Measurements from ENCODE around the gene ZFYVE28. TPM values are rescaled to one million over a fixed set of nuclear protein-coding genes. Genes with fewer than 3 reads are reported as not detected.

Gene ZFYVE28
- total RNA-seq, 6 donors from 2014 or later = 10.8 to 51.3 (median 15.2) TPM

- DNase-seq (peak; percentile 8 to 62), ATAC-seq (ENCODE audit: low FRiP score in 2 of 2) (no peak)
- no peaks in the 10 kb centered on the region for H3K27me3 ChIP-seq
- no peak overlapping the region for H3K4me3 ChIP-seq
- no peak overlapping the region for H3K27ac ChIP-seq
- H3K9me3 ChIP-seq = no peaks in the 10 kb centered on the region
- H3K4me1 ChIP-seq = peaks cover 0 to 5% (median 0%) of the 10 kb centered on the region in 4 donors
- TF ChIP-seq CTCF (IDR thresholded peaks at IDR 0.05) (no peak), EP300 (IDR thresholded peaks at IDR 0.05) (no peak), POLR2A (IDR thresholded peaks at IDR 0.05) (no peak), POLR2AphosphoS5 (IDR thresholded peaks at IDR 0.05) (no peak)
- WGBS, 2 donors = 87 to 90% methylated on average over 5 to 14 of the region's 14 CpGs
- H3K36me3 ChIP-seq = no peaks in the 10 kb centered on the region
Measured at GRCh38 chr4:2289311-2289954, 129.0 kb downstream of the ZFYVE28 start.

DNA sequence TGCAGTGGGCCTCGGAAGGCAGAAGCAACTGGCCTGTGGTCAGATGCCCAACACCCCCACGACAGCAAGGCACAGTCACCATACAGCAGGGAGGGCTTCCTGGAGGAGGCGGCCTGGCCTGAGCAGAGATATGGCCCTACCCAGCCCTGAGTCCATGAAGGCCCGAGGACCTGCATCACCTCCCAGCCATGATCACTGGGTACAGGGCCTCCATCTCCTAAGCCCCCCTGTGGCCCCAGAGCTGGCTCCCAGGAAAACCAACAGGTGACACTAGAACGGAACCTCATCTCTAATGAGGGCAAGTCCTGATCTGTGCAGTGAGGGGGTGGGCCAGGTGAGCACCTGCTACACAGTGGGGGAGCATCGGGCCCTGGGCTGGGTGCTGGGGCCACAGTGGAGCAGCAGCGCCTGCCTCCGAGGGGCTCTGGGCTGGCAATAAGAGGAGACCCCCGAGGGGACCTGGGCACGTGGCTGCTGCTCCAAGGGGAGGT, 130.3 kb downstream of the ZFYVE28 start:
- peaks cover 0 to 5% (median 0%) of the 10 kb centered on the region in 4 donors for H3K4me1 ChIP-seq
- H3K9me3 ChIP-seq = no peaks in the 10 kb centered on the region
- ATAC-seq (ENCODE audit: low FRiP score in 2 of 2) = peak in 1 of 2 donors; percentile 1
- H3K27me3 ChIP-seq = no peaks in the 10 kb centered on the region
- H3K27ac ChIP-seq = no peak overlapping the region
- H3K4me3 ChIP-seq = no peak overlapping the region
- TF ChIP-seq POLR2A (IDR thresholded peaks at IDR 0.05) (no peak), POLR2AphosphoS5 (IDR thresholded peaks at IDR 0.05) (no peak), EP300 (IDR thresholded peaks at IDR 0.05) (no peak), CTCF (IDR thresholded peaks at IDR 0.05) (no peak)
- H3K36me3 ChIP-seq = no peaks in the 10 kb centered on the region
- 95% methylated on average over 7 of the region's 10 CpGs; no CpG with 5 or more reads in 1 of the 2 donors for WGBS, 2 donors
- DNase-seq = peak in 1 of 2 donors; percentile 52

DNA sequence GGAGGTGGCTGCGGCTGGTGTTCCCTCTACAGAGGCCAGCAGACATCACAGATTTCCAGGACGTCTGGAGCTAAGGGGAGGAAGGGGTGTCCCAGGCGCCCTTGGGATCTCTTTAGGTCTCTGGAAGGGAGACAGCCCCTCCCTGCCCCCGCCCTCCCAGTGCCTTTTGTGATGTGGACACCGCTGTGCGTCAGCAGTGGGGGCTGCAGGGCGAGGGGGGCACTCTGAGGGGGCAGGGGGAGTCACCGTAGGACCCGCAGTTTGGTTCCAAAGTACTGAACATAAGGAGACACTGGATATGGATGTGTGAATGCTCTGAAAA, 130.9 kb downstream of the ZFYVE28 start:
- WGBS, 2 donors = 90 to 94% methylated on average over 9 of the region's 9 CpGs
- DNase-seq (peak in 1 of 2 donors; percentile 42), ATAC-seq (ENCODE audit: low FRiP score in 2 of 2) (no peak)
- TF ChIP-seq POLR2A (IDR thresholded peaks at IDR 0.05) = no peak
- no peak for TF ChIP-seq EP300 (IDR thresholded peaks at IDR 0.05)
- TF ChIP-seq CTCF (IDR thresholded peaks at IDR 0.05) = no peak
- TF ChIP-seq POLR2AphosphoS5 (IDR thresholded peaks at IDR 0.05) = no peak
- Histone ChIP-seq H3K27me3 (no peaks in the 10 kb centered on the region), H3K9me3 (no peaks in the 10 kb centered on the region), H3K4me3 (no peak overlapping the region), H3K27ac (no peak overlapping the region), H3K4me1 (peaks cover 0 to 5% (median 0%) of the 10 kb centered on the region in 4 donors), H3K36me3 (no peaks in the 10 kb centered on the region)

- Histone ChIP-seq H3K4me1 (peaks cover 0 to 5% (median 0%) of the 10 kb centered on the region in 4 donors), H3K9me3 (no peaks in the 10 kb centered on the region), H3K27ac (no peak overlapping the region), H3K27me3 (no peaks in the 10 kb centered on the region), H3K36me3 (no peaks in the 10 kb centered on the region), H3K4me3 (no peak overlapping the region)
- 85 to 88% methylated on average over 7 to 19 of the region's 19 CpGs for WGBS, 2 donors
- DNase-seq (peak in 1 of 2 donors; percentile 39), ATAC-seq (ENCODE audit: low FRiP score in 2 of 2) (no peak)
- TF ChIP-seq POLR2A (IDR thresholded peaks at IDR 0.05) (no peak), EP300 (IDR thresholded peaks at IDR 0.05) (no peak), POLR2AphosphoS5 (IDR thresholded peaks at IDR 0.05) (no peak), CTCF (IDR thresholded peaks at IDR 0.05) (no peak)
Measured at GRCh38 chr4:2286904-2287593, 131.4 kb downstream of the ZFYVE28 start.
